Cortex of kidney (tissue), 1 donor: ENCODE measurements around the gene KRTAP4-12.
"Not testable (repeated sequence)": the region's sequence is repeated elsewhere in the genome, so short reads cannot be mapped to it uniquely, and the experiment has no call there.

Source experiments
- DNase-seq: peaks from one replicate; lab custom pipeline; 2025; lab: John Stamatoyannopoulos, UW

Gene KRTAP4-12

GRCh38 chr17:41088760-41089352 lies 35.1 kb downstream of the KRTAP4-12 start:
- DNase-seq: not testable (repeated sequence)

- DNase-seq: not testable (repeated sequence)
These were observed 39.7 kb downstream of the KRTAP4-12 start, which contains the start of gene KRTAP4-7 for GRCh38 chr17:41084100-41084856. Gene KRTAP4-7 (plus strand): TSS chr17:41084150. CDS start chr17:41084207, 57 bp downstream.

- not testable (repeated sequence) for DNase-seq
These were observed 40.6 kb downstream of the KRTAP4-12 start for GRCh38 chr17:41083427-41083826.

GRCh38 chr17:41082626-41083025 lies 41.4 kb downstream of the KRTAP4-12 start:
- DNase-seq: no peak

GRCh38 chr17:41076788-41077187 lies 47.2 kb downstream of the KRTAP4-12 start:
- DNase-seq: no peak

GRCh38 chr17:41073676-41074075 lies 50.3 kb downstream of the KRTAP4-12 start:
- no peak for DNase-seq
